Fibroblast of pulmonary artery (primary cell): ENCODE data around the gene ZNF268.

ENCODE experiments used
- DNase-seq: peaks from one replicate; pipeline ENCODE4 v3.0.0-alpha.2; 2010; ENCODE audit warnings: low read depth
- H3K4me3 ChIP-seq: replicated peaks from 2 replicates; pipeline ENCODE4 v1.5.1; 2011; ENCODE audit warnings: low read depth, mild to moderate bottlenecking, control low read depth, low read length, moderate library complexity
- CTCF ChIP-seq: IDR thresholded peaks from 2 replicates; pipeline ENCODE4 v1.5.1; 2011; ENCODE audit warnings: mild to moderate bottlenecking, control low read depth, low read length, inconsistent platforms; ENCODE audit errors: missing control alignments

Gene ZNF268

DNA sequence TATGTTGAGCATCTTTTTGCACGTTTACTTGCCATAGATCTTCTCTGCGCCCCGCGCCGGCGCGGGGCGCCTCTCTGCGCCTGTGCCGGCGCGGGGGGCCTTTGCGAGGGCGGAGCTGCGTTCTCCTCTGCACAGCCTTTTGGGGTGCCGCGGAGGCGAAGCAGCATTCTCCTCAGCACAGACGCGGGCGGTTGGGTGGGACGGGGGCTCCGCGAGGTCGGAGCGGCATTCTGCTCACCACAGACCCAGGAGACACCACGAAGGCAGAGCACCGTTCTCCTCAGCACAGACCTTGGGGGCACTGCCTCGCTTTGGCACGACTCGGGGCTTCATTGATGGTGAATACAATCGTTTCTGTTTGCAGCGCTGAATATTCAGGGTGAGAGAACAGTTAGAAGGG lies 82.9 kb downstream of the ZNF268 start:
- no peak for DNase-seq
- TF ChIP-seq CTCF, result no peak
- no peak overlapping the region for H3K4me3 ChIP-seq
